ENCODE data around the gene MFSD1. TPM values are rescaled to one million over a fixed set of nuclear protein-coding genes. Genes with fewer than 3 reads are reported as not detected.

The MFSD1 gene
- total RNA-seq, 1 donor from 2014 or later = 31.5 TPM

DNA sequence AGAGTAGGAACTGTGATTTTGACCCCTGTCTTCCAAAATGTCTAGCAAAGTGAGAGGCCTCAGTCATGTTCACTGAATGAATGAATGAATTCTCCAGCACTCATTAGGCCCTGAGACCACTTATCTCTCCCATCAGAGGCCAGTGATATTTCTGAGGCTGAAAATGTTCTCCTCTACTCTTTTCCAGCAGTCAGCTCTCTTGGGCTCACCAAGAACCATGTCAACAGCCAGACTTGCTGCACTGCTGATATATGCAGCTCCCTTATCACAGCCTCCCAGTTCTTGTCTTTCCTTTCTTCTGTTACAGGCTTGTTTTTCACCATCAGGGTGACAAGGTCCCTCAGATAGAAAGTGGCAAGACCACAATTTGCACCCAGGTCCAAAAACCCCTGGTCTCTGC lies 28.7 kb upstream of the MFSD1 start:
- Mint-ChIP-seq H3K27me3 (ENCODE audit: low read depth) (no peaks in the 10 kb centered on the region), H3K4me3 (no peak overlapping the region), H3K4me1 (peaks cover 94% of the 10 kb centered on the region), H3K36me3 (peaks cover 17% of the 10 kb centered on the region), H3K9me3 (no peaks in the 10 kb centered on the region), H3K27ac (peak overlapping the region; percentile 97)
- no peak for DNase-seq (ENCODE audit: low spot score in 2 of 2, unreplicated experiment in 2 of 2)
- TF ChIP-seq, protein P1, sequence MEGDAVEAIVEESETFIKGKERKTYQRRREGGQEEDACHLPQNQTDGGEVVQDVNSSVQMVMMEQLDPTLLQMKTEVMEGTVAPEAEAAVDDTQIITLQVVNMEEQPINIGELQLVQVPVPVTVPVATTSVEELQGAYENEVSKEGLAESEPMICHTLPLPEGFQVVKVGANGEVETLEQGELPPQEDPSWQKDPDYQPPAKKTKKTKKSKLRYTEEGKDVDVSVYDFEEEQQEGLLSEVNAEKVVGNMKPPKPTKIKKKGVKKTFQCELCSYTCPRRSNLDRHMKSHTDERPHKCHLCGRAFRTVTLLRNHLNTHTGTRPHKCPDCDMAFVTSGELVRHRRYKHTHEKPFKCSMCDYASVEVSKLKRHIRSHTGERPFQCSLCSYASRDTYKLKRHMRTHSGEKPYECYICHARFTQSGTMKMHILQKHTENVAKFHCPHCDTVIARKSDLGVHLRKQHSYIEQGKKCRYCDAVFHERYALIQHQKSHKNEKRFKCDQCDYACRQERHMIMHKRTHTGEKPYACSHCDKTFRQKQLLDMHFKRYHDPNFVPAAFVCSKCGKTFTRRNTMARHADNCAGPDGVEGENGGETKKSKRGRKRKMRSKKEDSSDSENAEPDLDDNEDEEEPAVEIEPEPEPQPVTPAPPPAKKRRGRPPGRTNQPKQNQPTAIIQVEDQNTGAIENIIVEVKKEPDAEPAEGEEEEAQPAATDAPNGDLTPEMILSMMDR (IDR thresholded peaks at IDR 0.05; ENCODE audit: unreplicated experiment) = no peak

DNA sequence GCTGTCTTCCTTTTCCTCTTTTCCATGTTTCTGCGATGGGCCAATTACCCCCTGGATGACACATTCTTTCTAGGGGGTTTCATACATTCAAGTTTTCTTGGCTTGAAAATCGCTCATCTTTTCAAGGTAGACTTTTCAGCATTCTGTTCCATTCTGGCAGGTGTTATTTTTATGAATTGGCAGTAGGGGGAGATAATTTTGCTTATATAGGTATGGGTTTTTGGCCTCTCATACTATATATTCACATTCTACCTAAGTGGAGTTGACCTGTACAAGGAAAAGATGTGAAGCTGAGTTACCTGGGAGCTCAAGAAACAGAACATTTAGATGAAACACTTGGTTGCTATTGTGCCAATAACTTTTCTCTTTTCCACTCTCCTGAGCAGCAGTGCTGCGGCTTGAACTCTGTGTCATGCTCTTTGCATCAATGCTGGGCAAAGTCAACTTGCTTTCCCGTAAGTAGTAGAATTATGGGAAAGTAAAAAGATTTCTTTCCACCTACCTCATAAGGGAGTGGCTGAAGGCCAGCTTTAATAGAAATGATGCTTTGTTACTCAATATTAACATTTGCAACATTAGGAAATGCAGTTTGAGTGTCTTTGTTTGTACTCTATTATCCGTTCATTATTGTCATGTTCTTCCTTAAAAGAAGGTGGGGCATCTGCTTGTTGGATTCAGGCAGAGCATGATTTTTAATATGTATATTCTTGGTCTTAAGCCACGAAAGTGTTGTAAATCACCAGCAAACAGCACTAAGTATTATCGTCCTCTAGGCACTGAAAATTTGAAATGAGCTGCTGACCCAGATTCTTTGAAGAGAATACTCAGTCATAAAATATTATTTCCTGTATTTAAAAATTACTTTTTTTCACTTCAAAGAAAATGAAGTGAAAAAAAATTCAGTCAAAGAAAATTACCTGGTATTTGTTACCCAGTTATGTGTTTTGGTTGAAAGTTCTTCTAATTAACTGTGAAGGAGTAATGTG lies 27.7 kb upstream of the MFSD1 start:
- peaks cover 23% of the 10 kb centered on the region for H3K36me3 Mint-ChIP-seq
- H3K27ac Mint-ChIP-seq = peak overlapping the region; percentile 97
- H3K4me1 Mint-ChIP-seq = peaks cover 87% of the 10 kb centered on the region
- peaks cover 4% of the 10 kb centered on the region for H3K9me3 Mint-ChIP-seq
- no peak overlapping the region for H3K4me3 Mint-ChIP-seq
- DNase-seq (ENCODE audit: low spot score in 2 of 2, unreplicated experiment in 2 of 2) = no peak
- TF ChIP-seq, protein P1 (IDR thresholded peaks at IDR 0.05; ENCODE audit: unreplicated experiment) = no peak
- H3K27me3 Mint-ChIP-seq (ENCODE audit: low read depth) = no peaks in the 10 kb centered on the region

DNA sequence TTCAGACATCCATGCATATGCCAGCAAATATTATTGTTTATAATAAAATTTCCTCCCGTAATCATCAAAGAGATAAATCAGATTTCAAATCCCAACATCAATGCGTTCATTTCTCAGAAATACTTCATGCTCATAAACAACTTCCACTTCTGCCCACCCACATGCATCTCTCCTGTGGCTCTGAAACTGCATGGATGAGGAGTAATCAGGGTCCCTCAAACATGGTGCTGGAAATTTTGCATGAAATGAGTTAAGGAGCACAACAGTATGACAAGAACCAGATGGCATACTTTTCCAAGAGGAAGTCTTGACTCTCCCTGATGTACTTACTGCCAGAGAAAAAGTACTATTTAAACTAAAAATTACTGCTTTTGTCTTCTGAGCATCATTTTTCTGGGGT lies 26.9 kb upstream of the MFSD1 start:
- H3K27ac Mint-ChIP-seq = peak overlapping the region; percentile 93
- TF ChIP-seq, protein P1 (IDR thresholded peaks at IDR 0.05; ENCODE audit: unreplicated experiment) = no peak
- peaks cover 7% of the 10 kb centered on the region for H3K9me3 Mint-ChIP-seq
- no peaks in the 10 kb centered on the region for H3K27me3 Mint-ChIP-seq (ENCODE audit: low read depth)
- no peak for DNase-seq (ENCODE audit: low spot score in 2 of 2, unreplicated experiment in 2 of 2)
- peaks cover 78% of the 10 kb centered on the region for H3K4me1 Mint-ChIP-seq
- peaks cover 25% of the 10 kb centered on the region for H3K36me3 Mint-ChIP-seq
- H3K4me3 Mint-ChIP-seq = no peak overlapping the region

DNA sequence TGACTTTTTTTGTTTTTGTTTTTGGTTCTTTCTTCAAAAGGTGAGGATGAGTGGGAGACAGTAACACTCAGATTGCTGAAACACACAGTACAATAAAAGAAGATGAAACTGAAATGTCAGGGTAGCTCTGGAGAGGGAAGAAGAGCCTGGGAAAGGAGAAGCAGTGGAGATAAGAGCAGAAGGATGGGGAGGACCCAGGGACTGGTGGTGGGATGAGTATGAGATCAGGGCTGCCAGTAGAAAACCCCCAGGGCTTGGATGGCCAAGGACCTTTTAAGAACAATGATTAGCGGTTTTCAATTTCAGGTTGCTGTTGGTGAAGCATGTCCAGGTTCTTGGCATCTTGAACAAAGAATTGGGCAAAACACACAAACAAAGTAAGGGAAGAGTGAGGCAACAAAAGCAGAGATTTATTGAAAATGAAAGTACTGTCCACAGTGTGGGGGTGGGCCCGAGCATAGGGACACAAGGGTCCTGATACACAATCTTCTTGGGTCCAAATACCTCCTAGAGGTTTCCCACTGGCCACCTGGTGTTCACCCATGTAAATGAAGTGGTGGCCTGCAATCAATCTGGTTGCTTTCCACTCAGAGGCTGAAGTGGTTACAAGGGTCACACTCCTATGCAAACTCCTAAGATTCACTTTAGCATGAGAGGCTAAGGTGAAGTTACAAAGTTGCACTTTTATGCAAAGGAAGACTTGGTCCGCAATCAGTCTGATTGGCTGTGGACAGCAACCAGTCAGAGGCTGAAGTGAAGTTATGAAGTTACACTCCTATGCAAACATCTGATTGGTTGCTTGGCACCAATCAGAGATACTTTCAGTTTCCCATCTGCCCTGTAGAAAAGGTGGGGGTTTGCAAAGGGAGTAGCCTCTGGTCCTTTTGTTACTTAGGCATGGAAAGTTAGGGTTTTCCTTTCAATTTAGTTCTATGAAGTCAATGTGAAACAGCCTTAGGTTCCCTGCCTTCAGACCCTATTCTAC lies 26.1 kb upstream of the MFSD1 start:
- peaks cover 27% of the 10 kb centered on the region for H3K36me3 Mint-ChIP-seq
- DNase-seq (ENCODE audit: low spot score in 2 of 2, unreplicated experiment in 2 of 2) = no peak
- H3K4me1 Mint-ChIP-seq = peaks cover 72% of the 10 kb centered on the region
- TF ChIP-seq, protein P1 (IDR thresholded peaks at IDR 0.05; ENCODE audit: unreplicated experiment) = no peak
- peak overlapping the region; percentile 93 for H3K27ac Mint-ChIP-seq
- no peaks in the 10 kb centered on the region for H3K27me3 Mint-ChIP-seq (ENCODE audit: low read depth)
- no peak overlapping the region for H3K4me3 Mint-ChIP-seq
- H3K9me3 Mint-ChIP-seq = peaks cover 7% of the 10 kb centered on the region

DNA sequence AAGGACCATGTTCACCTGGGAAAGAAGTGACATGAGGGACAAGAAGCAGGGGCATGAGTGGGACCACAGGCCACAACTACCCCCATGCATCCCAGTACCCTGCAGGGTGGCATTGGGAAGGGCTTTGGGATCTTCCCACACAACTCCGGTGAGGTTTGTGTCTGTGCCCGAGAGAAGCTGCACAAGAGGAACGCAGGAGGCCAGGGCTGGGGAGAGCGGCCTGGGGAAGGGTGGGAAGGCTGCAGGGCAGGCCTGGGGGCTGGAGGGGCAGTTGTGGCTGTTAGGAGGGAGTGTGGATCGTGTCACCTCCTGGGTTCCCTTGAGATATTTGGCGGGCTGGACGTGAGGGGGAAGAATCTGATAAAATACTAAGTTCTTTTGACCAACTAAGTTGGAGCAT lies 25.3 kb upstream of the MFSD1 start:
- no peak for DNase-seq (ENCODE audit: low spot score in 2 of 2, unreplicated experiment in 2 of 2)
- peaks cover 32% of the 10 kb centered on the region for H3K36me3 Mint-ChIP-seq
- H3K27me3 Mint-ChIP-seq (ENCODE audit: low read depth) = no peaks in the 10 kb centered on the region
- peaks cover 11% of the 10 kb centered on the region for H3K9me3 Mint-ChIP-seq
- peaks cover 71% of the 10 kb centered on the region for H3K4me1 Mint-ChIP-seq
- TF ChIP-seq, protein P1 (IDR thresholded peaks at IDR 0.05; ENCODE audit: unreplicated experiment) = no peak
- no peak overlapping the region for H3K4me3 Mint-ChIP-seq
- peak overlapping the region; percentile 74 for H3K27ac Mint-ChIP-seq

All from mesothelial cell of epicardium (in vitro differentiated cells).